NCI-H82 (cell line): ENCODE results near the gene FAM161A.
"Not testable (repeated sequence)": the region's sequence is repeated elsewhere in the genome, so short reads cannot be mapped to it uniquely, and the experiment has no call there.

ENCODE experiments used
- DNase-seq: peaks from one replicate; lab custom pipeline; 2025; lab: John Stamatoyannopoulos, UW

The FAM161A gene

GRCh38 chr2:61853847-61854563 lies at the start of gene FAM161A:
FAM161A (minus strand) TSS chr2:61854060; CDS start chr2:61854041, 19 bp downstream.
- peak; percentile 96 for DNase-seq

- DNase-seq: no peak
Measured at GRCh38 chr2:61900281-61900680, 46.4 kb upstream of the FAM161A start.

- DNase-seq: peak; percentile 53
Measured at GRCh38 chr2:61898810-61899209, 45.0 kb upstream of the FAM161A start.

- peak; percentile 91 for DNase-seq
Measured at GRCh38 chr2:61888267-61889055, 34.6 kb upstream of the FAM161A start, which contains the start of gene CCT4. CCT4 (minus strand) TSS chr2:61888656; CDS start chr2:61888507, 149 bp downstream.

- peak; percentile 61 for DNase-seq
Measured at GRCh38 chr2:61887717-61888266, 33.9 kb upstream of the FAM161A start.

GRCh38 chr2:61885896-61886603 lies 32.2 kb upstream of the FAM161A start:
- no peak for DNase-seq

GRCh38 chr2:61882850-61883249 lies 29.0 kb upstream of the FAM161A start:
- no peak for DNase-seq

- DNase-seq: not testable (repeated sequence)
Measured at GRCh38 chr2:61879351-61879750, 25.5 kb upstream of the FAM161A start.

- no peak for DNase-seq
Measured at GRCh38 chr2:61878761-61879160, 24.9 kb upstream of the FAM161A start.

- no peak for DNase-seq
Measured at GRCh38 chr2:61877571-61878245, 23.8 kb upstream of the FAM161A start.

- no peak for DNase-seq
Measured at GRCh38 chr2:61876400-61876799, 22.5 kb upstream of the FAM161A start.

GRCh38 chr2:61866482-61867089 lies 12.7 kb upstream of the FAM161A start:
- not testable (repeated sequence) for DNase-seq

- no peak for DNase-seq
Measured at GRCh38 chr2:61862085-61862484, 8.2 kb upstream of the FAM161A start.

- DNase-seq: no peak
Measured at GRCh38 chr2:61857224-61857623, 3.4 kb upstream of the FAM161A start.

GRCh38 chr2:61855318-61855613 lies 1.4 kb upstream of the FAM161A start:
- no peak for DNase-seq

GRCh38 chr2:61854564-61855317 lies 881 bp upstream of the FAM161A start:
- DNase-seq: peak; percentile 100

GRCh38 chr2:61853086-61853846 lies 594 bp downstream of the FAM161A start:
- peak; percentile 94 for DNase-seq

GRCh38 chr2:61851270-61851669 lies 2.6 kb downstream of the FAM161A start:
- not testable (repeated sequence) for DNase-seq

GRCh38 chr2:61845320-61845719 lies 8.5 kb downstream of the FAM161A start:
- no peak for DNase-seq

GRCh38 chr2:61841286-61841685 lies 12.6 kb downstream of the FAM161A start:
- no peak for DNase-seq
